Testis (tissue), 2 donors: ENCODE data around the gene POLR2E.

ENCODE experiments used
- POLR2A ChIP-seq: fragments of 450-650 bp; IDR thresholded peaks from one replicate; pipeline ENCODE4 v1.6.1; 2017; ENCODE audit warnings: antibody characterized with exemption, mild to moderate bottlenecking, moderate library complexity
- TF ChIP-seq, protein P1 (sequence below), 3 experiments: fragments of 450-650 bp in 2 of 3; fragments of 200-600 bp in 1 of 3; sonication (generic) in 1 of 3; IDR thresholded peaks; one replicate each; pipeline ENCODE4 v1.5.1; 2016 to 2019; ENCODE audit warnings: antibody characterized with exemption in 3 of 3, mild to moderate bottlenecking in 2 of 3, moderate library complexity in 1 of 3

DNA sequence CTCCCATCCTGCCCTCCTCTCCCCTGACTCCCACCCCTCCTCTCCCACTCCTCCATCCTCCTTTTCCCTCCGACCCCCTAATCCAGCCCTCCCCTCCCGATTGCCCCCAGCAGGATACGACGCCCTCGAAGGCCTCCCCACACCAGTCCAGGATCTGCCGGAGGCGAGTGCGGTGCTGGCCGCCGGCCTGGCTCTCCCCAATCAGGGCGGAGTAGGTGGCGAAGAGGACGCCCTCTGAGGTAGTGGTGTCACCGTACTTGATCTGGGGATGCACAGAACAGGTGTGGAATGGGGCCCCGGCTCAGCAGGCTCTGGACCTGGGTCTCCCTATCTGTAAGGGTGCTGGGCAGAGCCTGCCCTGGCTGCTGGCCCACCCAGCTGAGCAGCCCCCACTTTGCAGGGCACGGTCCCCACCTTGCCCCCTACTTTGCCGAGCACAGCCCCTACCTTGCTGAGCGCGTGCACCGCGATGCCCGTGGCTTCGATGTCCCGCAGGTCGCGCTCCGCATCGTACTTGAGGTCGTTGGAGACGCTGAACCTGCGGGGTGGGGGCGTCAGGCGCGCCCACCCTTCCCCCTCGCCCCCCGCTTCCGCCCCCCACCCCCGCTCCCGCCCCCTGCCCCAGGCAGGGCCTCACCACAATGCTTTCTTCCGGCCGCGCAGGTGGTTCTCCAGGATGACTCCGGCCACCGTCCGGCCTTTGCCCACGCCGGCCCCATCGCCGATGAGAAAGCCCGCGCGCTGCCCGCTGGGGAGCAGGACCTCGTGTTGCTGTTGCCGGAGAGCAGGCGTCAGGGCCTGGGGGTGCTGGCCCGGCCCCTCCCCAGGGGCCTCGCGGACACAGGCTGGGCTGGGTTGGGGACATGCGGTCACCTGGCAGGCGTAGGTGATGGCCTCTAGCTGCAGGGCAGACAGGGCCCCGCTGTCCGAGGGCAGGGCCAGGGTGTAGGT is 27.1 kb upstream of the POLR2E start:
- TF ChIP-seq, protein P1, sequence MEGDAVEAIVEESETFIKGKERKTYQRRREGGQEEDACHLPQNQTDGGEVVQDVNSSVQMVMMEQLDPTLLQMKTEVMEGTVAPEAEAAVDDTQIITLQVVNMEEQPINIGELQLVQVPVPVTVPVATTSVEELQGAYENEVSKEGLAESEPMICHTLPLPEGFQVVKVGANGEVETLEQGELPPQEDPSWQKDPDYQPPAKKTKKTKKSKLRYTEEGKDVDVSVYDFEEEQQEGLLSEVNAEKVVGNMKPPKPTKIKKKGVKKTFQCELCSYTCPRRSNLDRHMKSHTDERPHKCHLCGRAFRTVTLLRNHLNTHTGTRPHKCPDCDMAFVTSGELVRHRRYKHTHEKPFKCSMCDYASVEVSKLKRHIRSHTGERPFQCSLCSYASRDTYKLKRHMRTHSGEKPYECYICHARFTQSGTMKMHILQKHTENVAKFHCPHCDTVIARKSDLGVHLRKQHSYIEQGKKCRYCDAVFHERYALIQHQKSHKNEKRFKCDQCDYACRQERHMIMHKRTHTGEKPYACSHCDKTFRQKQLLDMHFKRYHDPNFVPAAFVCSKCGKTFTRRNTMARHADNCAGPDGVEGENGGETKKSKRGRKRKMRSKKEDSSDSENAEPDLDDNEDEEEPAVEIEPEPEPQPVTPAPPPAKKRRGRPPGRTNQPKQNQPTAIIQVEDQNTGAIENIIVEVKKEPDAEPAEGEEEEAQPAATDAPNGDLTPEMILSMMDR (IDR thresholded peaks at IDR 0.05), result no peak
- no peak for TF ChIP-seq POLR2A
